ENCODE results near the gene PYCARD.

DNA sequence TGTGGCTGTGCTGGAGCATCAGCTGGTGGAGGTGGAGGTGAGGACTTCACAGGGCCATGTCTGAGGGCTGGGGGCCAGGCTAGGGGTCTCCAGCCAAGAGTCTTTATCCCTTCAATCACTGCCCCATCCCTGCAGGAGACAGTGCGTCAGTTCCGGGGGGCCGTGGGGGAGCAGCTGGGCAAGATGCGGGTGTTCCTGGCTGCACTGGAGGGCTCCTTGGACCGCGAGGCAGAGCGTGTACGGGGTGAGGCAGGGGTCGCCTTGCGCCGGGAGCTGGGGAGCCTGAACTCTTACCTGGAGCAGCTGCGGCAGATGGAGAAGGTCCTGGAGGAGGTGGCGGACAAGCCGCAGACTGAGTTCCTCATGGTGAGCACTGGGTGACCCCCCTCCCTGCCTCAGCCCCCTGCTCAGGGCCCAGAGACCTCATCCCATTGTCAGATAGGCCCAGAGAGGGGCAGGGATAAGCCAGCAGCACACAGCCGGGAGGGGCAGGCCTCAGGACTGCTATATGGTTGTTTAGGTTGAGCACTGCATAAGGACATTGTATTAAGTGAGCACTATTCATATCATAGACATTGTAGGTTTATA lies 16.7 kb upstream of the PYCARD start:
- no peak for TF ChIP-seq YY1 (IDR thresholded peaks at IDR 0.05; ENCODE audit: insufficient read depth, insufficient read length)
- TF ChIP-seq ZNF274 (IDR thresholded peaks at IDR 0.05; ENCODE audit: low read depth, low read length), result no peak
- no peak for TF ChIP-seq SUZ12 (IDR thresholded peaks at IDR 0.05; ENCODE audit: extremely low read depth, insufficient read depth, insufficient read length)

Data from NT2/D1 (cell line).